ENCODE measurements around the gene ENAH.
A peak's percentile ranks its signal among the peaks of the same experiment; 100 is the strongest.

Gene ENAH

DNA sequence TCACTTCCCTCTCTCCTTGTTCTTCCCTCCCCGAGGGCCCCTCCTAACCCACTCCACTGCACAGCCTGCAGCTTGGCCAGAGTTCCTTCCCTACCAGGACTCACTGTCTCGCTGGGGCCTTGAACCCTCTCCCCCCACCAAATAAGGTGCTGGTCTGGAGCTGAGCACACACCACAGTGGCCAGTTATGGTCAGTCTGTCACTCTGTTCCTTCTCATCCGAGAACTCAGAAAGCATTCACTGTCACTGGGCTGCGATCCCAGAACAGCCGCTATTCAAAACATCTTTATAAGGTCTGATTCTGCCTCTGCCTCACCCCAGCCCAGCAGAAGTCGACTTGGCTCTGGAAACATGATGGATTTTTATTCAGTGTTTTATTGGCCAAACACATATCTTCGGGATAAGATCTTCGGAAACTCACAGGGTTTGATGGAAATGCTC lies 205.3 kb downstream of the ENAH start:
- Histone ChIP-seq H3K9ac (ENCODE audit: low read length) (no peak overlapping the region), H3K4me1 (ENCODE audit: low read length) (peaks cover 36% of the 10 kb centered on the region), H4K20me1 (ENCODE audit: insufficient read depth, low read length) (no peaks in the 10 kb centered on the region), H3K27me3 (replicated peaks; ENCODE audit: insufficient read depth, low read length) (no peaks in the 10 kb centered on the region), H3K9me3 (replicated peaks; ENCODE audit: insufficient read depth, low read length) (no peaks in the 10 kb centered on the region), H3F3A (ENCODE audit: insufficient read depth, low read length) (peaks cover 31% of the 10 kb centered on the region), H3K9me2 (replicated peaks; ENCODE audit: insufficient read depth, low read length) (no peaks in the 10 kb centered on the region), H3K27ac (ENCODE audit: low read length) (no peak overlapping the region), H3K4me3 (ENCODE audit: low read length) (no peak overlapping the region), H3K79me2 (ENCODE audit: low read length) (no peaks in the 10 kb centered on the region), H3K36me3 (replicated peaks; ENCODE audit: insufficient read depth, low read length) (no peaks in the 10 kb centered on the region), H3K4me2 (ENCODE audit: low read depth, low read length) (no peak overlapping the region), H2AFZ (ENCODE audit: low read length) (no peak overlapping the region)
- TF ChIP-seq, protein P1, sequence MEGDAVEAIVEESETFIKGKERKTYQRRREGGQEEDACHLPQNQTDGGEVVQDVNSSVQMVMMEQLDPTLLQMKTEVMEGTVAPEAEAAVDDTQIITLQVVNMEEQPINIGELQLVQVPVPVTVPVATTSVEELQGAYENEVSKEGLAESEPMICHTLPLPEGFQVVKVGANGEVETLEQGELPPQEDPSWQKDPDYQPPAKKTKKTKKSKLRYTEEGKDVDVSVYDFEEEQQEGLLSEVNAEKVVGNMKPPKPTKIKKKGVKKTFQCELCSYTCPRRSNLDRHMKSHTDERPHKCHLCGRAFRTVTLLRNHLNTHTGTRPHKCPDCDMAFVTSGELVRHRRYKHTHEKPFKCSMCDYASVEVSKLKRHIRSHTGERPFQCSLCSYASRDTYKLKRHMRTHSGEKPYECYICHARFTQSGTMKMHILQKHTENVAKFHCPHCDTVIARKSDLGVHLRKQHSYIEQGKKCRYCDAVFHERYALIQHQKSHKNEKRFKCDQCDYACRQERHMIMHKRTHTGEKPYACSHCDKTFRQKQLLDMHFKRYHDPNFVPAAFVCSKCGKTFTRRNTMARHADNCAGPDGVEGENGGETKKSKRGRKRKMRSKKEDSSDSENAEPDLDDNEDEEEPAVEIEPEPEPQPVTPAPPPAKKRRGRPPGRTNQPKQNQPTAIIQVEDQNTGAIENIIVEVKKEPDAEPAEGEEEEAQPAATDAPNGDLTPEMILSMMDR (IDR thresholded peaks at IDR 0.05; ENCODE audit: low read length): no peak
- TF ChIP-seq EZH2 (optimal IDR thresholded peaks at IDR 0.05; ENCODE audit: low read depth, low read length) (no peak), EZH2phosphoT487 (IDR thresholded peaks at IDR 0.05; ENCODE audit: low read length) (no peak)
- no peak for DNase-seq

DNA sequence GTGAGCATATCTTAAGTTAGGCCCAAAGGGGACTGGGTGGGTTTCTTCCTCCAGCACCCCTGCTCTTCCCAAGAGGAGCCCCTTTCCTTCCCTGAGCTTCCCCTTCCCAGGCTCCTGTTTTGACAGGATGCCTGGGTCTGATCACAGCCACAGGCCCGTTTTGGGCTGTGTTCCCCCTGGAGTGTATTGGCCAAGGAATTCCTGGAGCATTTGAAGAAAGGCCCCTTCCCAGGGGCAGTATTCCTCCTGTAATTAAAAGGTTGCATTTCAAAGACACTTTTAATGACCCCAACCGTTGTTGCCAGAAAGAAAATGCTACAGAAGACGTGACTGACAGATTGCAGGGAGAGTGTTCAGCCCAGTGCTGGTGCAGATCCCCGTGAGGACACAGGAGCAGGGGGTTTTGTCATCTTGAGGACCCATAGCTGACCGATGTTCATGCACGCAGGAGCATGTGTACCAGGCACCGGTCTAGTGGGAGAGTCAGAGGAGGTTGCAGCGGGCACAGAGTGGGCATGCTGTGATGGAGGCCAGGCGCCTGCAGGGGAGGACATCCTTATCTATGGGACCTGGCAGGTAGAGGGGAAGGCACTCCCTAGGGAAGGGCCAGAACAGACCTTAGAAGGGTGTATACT lies 205.8 kb downstream of the ENAH start:
- no peak overlapping the region for H3K4me2 ChIP-seq (ENCODE audit: low read depth, low read length)
- no peaks in the 10 kb centered on the region for H3K9me2 ChIP-seq (replicated peaks; ENCODE audit: insufficient read depth, low read length)
- no peak overlapping the region for H3K27ac ChIP-seq (ENCODE audit: low read length)
- no peaks in the 10 kb centered on the region for H3K9me3 ChIP-seq (replicated peaks; ENCODE audit: insufficient read depth, low read length)
- H3K36me3 ChIP-seq (replicated peaks; ENCODE audit: insufficient read depth, low read length): no peaks in the 10 kb centered on the region
- no peak overlapping the region for H2AFZ ChIP-seq (ENCODE audit: low read length)
- DNase-seq: no peak
- peaks cover 36% of the 10 kb centered on the region for H3F3A ChIP-seq (ENCODE audit: insufficient read depth, low read length)
- H3K79me2 ChIP-seq (ENCODE audit: low read length): no peaks in the 10 kb centered on the region
- no peaks in the 10 kb centered on the region for H4K20me1 ChIP-seq (ENCODE audit: insufficient read depth, low read length)
- TF ChIP-seq EZH2phosphoT487 (IDR thresholded peaks at IDR 0.05; ENCODE audit: low read length) (no peak), EZH2 (optimal IDR thresholded peaks at IDR 0.05; ENCODE audit: low read depth, low read length) (no peak)
- TF ChIP-seq, protein P1 (IDR thresholded peaks at IDR 0.05; ENCODE audit: low read length): no peak
- H3K27me3 ChIP-seq (replicated peaks; ENCODE audit: insufficient read depth, low read length): no peaks in the 10 kb centered on the region
- peaks cover 40% of the 10 kb centered on the region for H3K4me1 ChIP-seq (ENCODE audit: low read length)
- H3K9ac ChIP-seq (ENCODE audit: low read length): no peak overlapping the region
- no peak overlapping the region for H3K4me3 ChIP-seq (ENCODE audit: low read length)

DNA sequence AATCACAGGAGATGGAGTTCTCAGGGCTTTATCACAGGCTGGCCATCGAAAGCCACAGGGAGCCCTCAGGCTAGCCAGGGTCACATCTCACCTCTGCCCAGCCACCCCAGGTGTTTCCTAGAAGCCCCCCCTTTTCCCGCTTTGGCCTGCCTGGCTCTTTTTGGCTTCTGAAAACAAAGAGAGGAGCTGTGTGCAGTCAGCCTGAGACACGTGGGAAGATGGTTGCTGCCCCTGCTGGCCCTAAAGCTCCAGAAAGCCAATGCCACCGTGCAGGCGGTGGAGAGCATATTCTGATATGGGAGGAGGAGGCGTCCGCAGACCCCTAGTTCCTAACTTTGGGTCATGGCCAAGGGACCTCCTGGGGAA lies 206.3 kb downstream of the ENAH start:
- no peaks in the 10 kb centered on the region for H3K79me2 ChIP-seq (ENCODE audit: low read length)
- H3K9me3 ChIP-seq (replicated peaks; ENCODE audit: insufficient read depth, low read length): no peaks in the 10 kb centered on the region
- peak overlapping the region; percentile 82; the same call in 1 of the 2 replicates for H3K27ac ChIP-seq (ENCODE audit: low read length)
- H3K9ac ChIP-seq (ENCODE audit: low read length): no peak overlapping the region
- H3F3A ChIP-seq (ENCODE audit: insufficient read depth, low read length): peaks cover 41% of the 10 kb centered on the region
- TF ChIP-seq EZH2 (optimal IDR thresholded peaks at IDR 0.05; ENCODE audit: low read depth, low read length) (no peak), EZH2phosphoT487 (IDR thresholded peaks at IDR 0.05; ENCODE audit: low read length) (no peak)
- TF ChIP-seq, protein P1 (IDR thresholded peaks at IDR 0.05; ENCODE audit: low read length): no peak
- no peaks in the 10 kb centered on the region for H4K20me1 ChIP-seq (ENCODE audit: insufficient read depth, low read length)
- H3K36me3 ChIP-seq (replicated peaks; ENCODE audit: insufficient read depth, low read length): no peaks in the 10 kb centered on the region
- H3K4me2 ChIP-seq (ENCODE audit: low read depth, low read length): no peak overlapping the region
- H2AFZ ChIP-seq (ENCODE audit: low read length): no peak overlapping the region
- DNase-seq: peak; percentile 21
- peaks cover 43% of the 10 kb centered on the region for H3K4me1 ChIP-seq (ENCODE audit: low read length)
- H3K4me3 ChIP-seq (ENCODE audit: low read length): no peak overlapping the region
- no peaks in the 10 kb centered on the region for H3K9me2 ChIP-seq (replicated peaks; ENCODE audit: insufficient read depth, low read length)
- no peaks in the 10 kb centered on the region for H3K27me3 ChIP-seq (replicated peaks; ENCODE audit: insufficient read depth, low read length)
